HepG2 (cell line): Measurements from ENCODE around the gene NOX3. TPM values are rescaled to one million over a fixed set of nuclear protein-coding genes. Genes with fewer than 3 reads are reported as not detected.

Experiments used
- ATAC-seq: fragments of 200-7000 bp; cut with Tn5 transposase; 3 replicates; pipeline ENCODE4 v1.9.1; 2020; ENCODE audit warnings: mild to moderate bottlenecking, moderate library complexity
- BruUV-seq: library from RNA; stranded (reverse); fragments of 400-500 nt; replicated peaks from 2 replicates; lab custom pipeline; 2021; lab: Mats Ljungman, UMichigan
- CTCF ChIA-PET: fragments of 300-600 bp; formaldehyde crosslinking; extraction: SDS; loops from one replicate; lab custom pipeline; 2021; ENCODE audit warnings: low total read pairs, inconsistent platforms, low intra/inter-chr PET ratio; lab: Yijun Ruan, JAX
- POLR2A ChIA-PET: fragments of 350-600 bp; sonication (Branson Sonifier 250); formaldehyde crosslinking; loops from one replicate; lab custom pipeline; 2020; ENCODE audit warnings: antibody characterized with exemption, inconsistent platforms; lab: Yijun Ruan, JAX
- DNase-seq: peaks from one replicate; pipeline ENCODE4 v3.0.0-alpha.2; 2015; ENCODE audit warnings: low spot score
- FAIRE-seq: peaks from 3 replicates; lab custom pipeline; 2011; peaks lifted over from hg19 to GRCh38; lab: Jason Lieb, UNC
- H2AFZ ChIP-seq: one replicate; pipeline ENCODE4 v1.6.1; 2011; ENCODE audit warnings: low read length, inconsistent platforms
- H3K27ac ChIP-seq: fragments of 300-600 bp; 3 replicates; pipeline ENCODE4 v1.8.0; 2011; ENCODE audit warnings: mixed run types, mild to moderate bottlenecking, mixed read lengths, low read length, inconsistent platforms; ENCODE audit not compliant: insufficient read depth; ENCODE audit errors: extremely low read length
- H3K27me3 ChIP-seq, 2 experiments: fragments of 200-600 bp in 1 of 2; 2 replicates in 1 of 2; 3 replicates in 1 of 2; pipeline versions ENCODE4 v1.6.0 to v1.8.0; 2011; ENCODE audit warnings: low read length in 2 of 2, mild to moderate bottlenecking in 2 of 2, moderate library complexity in 2 of 2, inconsistent platforms in 1 of 2; ENCODE audit not compliant: insufficient read depth in 2 of 2, control insufficient read depth in 1 of 2
- H3K36me3 ChIP-seq, 2 experiments: fragments of 200-600 bp in 1 of 2; replicated peaks in 1 of 2; 2 replicates in 1 of 2; 3 replicates in 1 of 2; pipeline versions ENCODE4 v1.5.1 to v1.8.0; 2011; ENCODE audit warnings: low read length in 2 of 2, inconsistent platforms in 1 of 2; ENCODE audit not compliant: insufficient read depth in 2 of 2, control insufficient read depth in 1 of 2
- H3K4me1 ChIP-seq: 2 replicates; pipeline ENCODE4 v1.5.1; 2012; ENCODE audit warnings: low read length, inconsistent platforms; ENCODE audit not compliant: insufficient read depth
- H3K4me2 ChIP-seq: 2 replicates; pipeline ENCODE4 v1.6.0; 2011; ENCODE audit warnings: low read depth, low read length, inconsistent platforms
- H3K4me3 ChIP-seq, 3 experiments: fragments of 200-600 bp in 1 of 3; sonication (generic), shearing (Covaris generic) in 1 of 3; replicated peaks in 1 of 3; 2 replicates each; pipeline ENCODE4 v1.5.1; 2011 to 2016; ENCODE audit warnings: low read length in 3 of 3, inconsistent platforms in 2 of 3, low read depth in 2 of 3, mild to moderate bottlenecking in 2 of 3, control low read depth in 1 of 3, mixed read lengths in 1 of 3; ENCODE audit not compliant: insufficient read depth in 1 of 3
- H3K79me2 ChIP-seq: one replicate; pipeline ENCODE4 v1.6.1; 2011; ENCODE audit warnings: low read length, inconsistent platforms; ENCODE audit not compliant: insufficient read depth
- H3K9ac ChIP-seq: 2 replicates; pipeline ENCODE4 v1.6.0; 2011; ENCODE audit warnings: mild to moderate bottlenecking, low read depth, low read length, inconsistent platforms; ENCODE audit not compliant: insufficient read depth
- H3K9me3 ChIP-seq: 2 replicates; pipeline ENCODE4 v1.5.1; 2012; ENCODE audit warnings: mild to moderate bottlenecking, low read length
- H4K20me1 ChIP-seq: 2 replicates; pipeline ENCODE4 v1.6.0; 2011; ENCODE audit warnings: inconsistent platforms, mild to moderate bottlenecking, low read length, moderate library complexity; ENCODE audit not compliant: insufficient read depth
- CREB1 ChIP-seq, 2 experiments: fragments of 450-650 bp in 1 of 2; IDR thresholded peaks; 2 replicates each; pipeline ENCODE4 v1.6.1; 2016 to 2017; ENCODE audit warnings: control low read depth in 1 of 2, mild to moderate bottlenecking in 1 of 2, missing compliant biosample characterization in 1 of 2, missing genetic modification characterization in 1 of 2
- WGBS: methylation state at CpG from one replicate; pipeline ENCODE4 v1.1.6; 2017; ENCODE audit warnings: low lambda C conversion rate; 5-methylcytosine and 5-hydroxymethylcytosine counted together
- in situ Hi-C: cut with HindIII; loops from 2 replicates; pipeline ENCODE4 v1.10.0; 2017; ENCODE audit warnings: low pct_unique_long_range_greater_than_20kb; ENCODE audit not compliant: extremely low pct_ligation_motif_present
- intact Hi-C: fragments of 100-400 bp; cut with micrococcal nuclease; formaldehyde crosslinking; loops from one replicate; pipeline ENCODE4 v1.10.0; 2022; ENCODE audit not compliant: unreplicated experiment
- polyA plus RNA-seq, 8 experiments: library from polyadenylated mRNA; depleted of rRNA in 3 of 8; stranded (reverse) in 7 of 8; unstranded in 1 of 8; fragments of >200 nt; fragmentation: Illumina TruSeq in 4 of 8; extraction: Trizol in 4 of 8; gene quantifications; 2 replicates each; pipeline versions ENCODE4 v1.2.1 to v1.2.3, GENCODE V29; 2011 to 2016; ENCODE audit warnings: low read depth in 4 of 8, missing spikeins in 1 of 8, mixed read lengths in 1 of 8; ENCODE audit not compliant: insufficient read depth in 1 of 8
- total RNA-seq, 5 experiments: library from RNA; depleted of rRNA; stranded (reverse); fragments of >200 nt; fragmentation: Illumina TruSeq; extraction: Trizol; gene quantifications; 2 replicates each; pipeline ENCODE4 v1.2.3, GENCODE V29; 2016; ENCODE audit warnings: low read depth in 1 of 5
- TF ChIP-seq, protein P1 (sequence below): sonication (generic); formaldehyde crosslinking; IDR thresholded peaks from 2 replicates; pipeline ENCODE4 v1.4.0; 2020; ENCODE audit warnings: missing genetic modification reagents
- TF ChIP-seq, protein P2 (sequence below): sonication (generic); formaldehyde crosslinking; IDR thresholded peaks from 2 replicates; pipeline ENCODE4 v1.9.0; 2021; ENCODE audit warnings: missing genetic modification reagents, borderline replicate concordance

Gene NOX3
- total and polyA plus RNA-seq, 2 of the 13 experiments (the other 11 are each of a cell fraction or from before 2014, with no cell fraction given) = 0.09 to 0.18 TPM

DNA sequence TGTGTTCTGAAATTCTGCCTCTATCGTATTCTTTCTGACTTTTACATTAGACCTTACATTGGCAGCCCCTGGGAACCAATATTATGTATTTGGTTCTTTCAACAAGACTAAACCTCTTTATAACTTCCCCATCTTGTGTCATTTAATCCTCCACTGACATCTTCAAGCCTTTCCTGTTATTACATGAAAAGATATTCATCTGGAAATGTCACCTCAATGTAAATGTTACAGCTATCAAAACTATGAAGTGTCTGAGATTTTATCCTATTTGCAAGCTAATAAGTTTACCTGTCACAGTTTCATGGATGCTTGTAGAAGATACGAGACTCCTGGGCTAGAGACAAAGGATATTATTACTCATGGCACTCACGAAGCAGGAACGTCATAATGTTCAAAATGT, 43.9 kb upstream of the NOX3 start:
- ATAC-seq (no peak), DNase-seq (no peak), FAIRE-seq (no peak)
- WGBS = 96% methylated on average over 4 of the region's 4 CpGs
- Histone ChIP-seq H2AFZ (peak overlapping the region; percentile 0), H3K79me2 (no peaks in the 10 kb centered on the region), H4K20me1 (no peaks in the 10 kb centered on the region), H3K27me3 (no peaks in the 10 kb centered on the region), H3K4me2 (no peak overlapping the region), H3K9me3 (0 out of 2 replicates have a peak, but pooled peaks cover 4% of the 10 kb centered on the region), H3K4me3 (no peak overlapping the region), H3K36me3 (no peaks in the 10 kb centered on the region), H3K27ac (no peak overlapping the region), H3K9ac (no peak overlapping the region), H3K4me1 (peaks cover 35% of the 10 kb centered on the region)
- BruUV-seq = no TSS peak
- no peak for TF ChIP-seq CREB1 (IDR thresholded peaks at IDR 0.05)
- TF ChIP-seq CREB1 (CRISPR knock-in tag; IDR thresholded peaks at IDR 0.05) = 0 out of 2 replicates have a peak, but pooled peaks have one; percentile 13
- TF ChIP-seq, protein P1, sequence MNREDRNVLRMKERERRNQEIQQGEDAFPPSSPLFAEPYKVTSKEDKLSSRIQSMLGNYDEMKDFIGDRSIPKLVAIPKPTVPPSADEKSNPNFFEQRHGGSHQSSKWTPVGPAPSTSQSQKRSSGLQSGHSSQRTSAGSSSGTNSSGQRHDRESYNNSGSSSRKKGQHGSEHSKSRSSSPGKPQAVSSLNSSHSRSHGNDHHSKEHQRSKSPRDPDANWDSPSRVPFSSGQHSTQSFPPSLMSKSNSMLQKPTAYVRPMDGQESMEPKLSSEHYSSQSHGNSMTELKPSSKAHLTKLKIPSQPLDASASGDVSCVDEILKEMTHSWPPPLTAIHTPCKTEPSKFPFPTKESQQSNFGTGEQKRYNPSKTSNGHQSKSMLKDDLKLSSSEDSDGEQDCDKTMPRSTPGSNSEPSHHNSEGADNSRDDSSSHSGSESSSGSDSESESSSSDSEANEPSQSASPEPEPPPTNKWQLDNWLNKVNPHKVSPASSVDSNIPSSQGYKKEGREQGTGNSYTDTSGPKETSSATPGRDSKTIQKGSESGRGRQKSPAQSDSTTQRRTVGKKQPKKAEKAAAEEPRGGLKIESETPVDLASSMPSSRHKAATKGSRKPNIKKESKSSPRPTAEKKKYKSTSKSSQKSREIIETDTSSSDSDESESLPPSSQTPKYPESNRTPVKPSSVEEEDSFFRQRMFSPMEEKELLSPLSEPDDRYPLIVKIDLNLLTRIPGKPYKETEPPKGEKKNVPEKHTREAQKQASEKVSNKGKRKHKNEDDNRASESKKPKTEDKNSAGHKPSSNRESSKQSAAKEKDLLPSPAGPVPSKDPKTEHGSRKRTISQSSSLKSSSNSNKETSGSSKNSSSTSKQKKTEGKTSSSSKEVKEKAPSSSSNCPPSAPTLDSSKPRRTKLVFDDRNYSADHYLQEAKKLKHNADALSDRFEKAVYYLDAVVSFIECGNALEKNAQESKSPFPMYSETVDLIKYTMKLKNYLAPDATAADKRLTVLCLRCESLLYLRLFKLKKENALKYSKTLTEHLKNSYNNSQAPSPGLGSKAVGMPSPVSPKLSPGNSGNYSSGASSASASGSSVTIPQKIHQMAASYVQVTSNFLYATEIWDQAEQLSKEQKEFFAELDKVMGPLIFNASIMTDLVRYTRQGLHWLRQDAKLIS = no peak
- TF ChIP-seq, protein P2, sequence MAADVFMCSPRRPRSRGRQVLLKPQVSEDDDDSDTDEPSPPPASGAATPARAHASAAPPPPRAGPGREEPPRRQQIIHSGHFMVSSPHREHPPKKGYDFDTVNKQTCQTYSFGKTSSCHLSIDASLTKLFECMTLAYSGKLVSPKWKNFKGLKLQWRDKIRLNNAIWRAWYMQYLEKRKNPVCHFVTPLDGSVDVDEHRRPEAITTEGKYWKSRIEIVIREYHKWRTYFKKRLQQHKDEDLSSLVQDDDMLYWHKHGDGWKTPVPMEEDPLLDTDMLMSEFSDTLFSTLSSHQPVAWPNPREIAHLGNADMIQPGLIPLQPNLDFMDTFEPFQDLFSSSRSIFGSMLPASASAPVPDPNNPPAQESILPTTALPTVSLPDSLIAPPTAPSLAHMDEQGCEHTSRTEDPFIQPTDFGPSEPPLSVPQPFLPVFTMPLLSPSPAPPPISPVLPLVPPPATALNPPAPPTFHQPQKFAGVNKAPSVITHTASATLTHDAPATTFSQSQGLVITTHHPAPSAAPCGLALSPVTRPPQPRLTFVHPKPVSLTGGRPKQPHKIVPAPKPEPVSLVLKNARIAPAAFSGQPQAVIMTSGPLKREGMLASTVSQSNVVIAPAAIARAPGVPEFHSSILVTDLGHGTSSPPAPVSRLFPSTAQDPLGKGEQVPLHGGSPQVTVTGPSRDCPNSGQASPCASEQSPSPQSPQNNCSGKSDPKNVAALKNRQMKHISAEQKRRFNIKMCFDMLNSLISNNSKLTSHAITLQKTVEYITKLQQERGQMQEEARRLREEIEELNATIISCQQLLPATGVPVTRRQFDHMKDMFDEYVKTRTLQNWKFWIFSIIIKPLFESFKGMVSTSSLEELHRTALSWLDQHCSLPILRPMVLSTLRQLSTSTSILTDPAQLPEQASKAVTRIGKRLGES (CRISPR knock-in tag) = no peak
- intact Hi-C loops (no loop called here), in situ Hi-C loops (loop anchor here (5.0 kb wide), 1 partner anchor 172 kb away; no protein-coding TSS in a partner anchor)
- ChIA-PET POLR2A (interaction anchor here (0.9 to 2.9 kb wide), 3 partner anchors 11 to 170 kb away, joined by 3 to 14 read pairs (median 4); no protein-coding TSS in a partner anchor), CTCF (no interaction called here)
